Astrocyte of the spinal cord (primary cell): ENCODE data around the gene JCAD.

Experiments used
- DNase-seq: peaks from one replicate; pipeline ENCODE4 v3.0.0; 2011; ENCODE audit warnings: low read depth, low spot score
- H3K4me3 ChIP-seq: 2 replicates; pipeline ENCODE4 v1.5.1; 2011; ENCODE audit warnings: low read depth, mild to moderate bottlenecking, low read length, moderate library complexity
- in situ Hi-C: cut with HindIII; loops from 2 replicates; pipeline ENCODE4 v1.10.0; 2017; ENCODE audit warnings: low sequenced_read_pairs
- TF ChIP-seq, protein P1 (sequence below): IDR thresholded peaks from 2 replicates; pipeline ENCODE4 v1.5.1; 2012; ENCODE audit warnings: low read depth, mild to moderate bottlenecking, low read length, inconsistent platforms

JCAD gene

DNA sequence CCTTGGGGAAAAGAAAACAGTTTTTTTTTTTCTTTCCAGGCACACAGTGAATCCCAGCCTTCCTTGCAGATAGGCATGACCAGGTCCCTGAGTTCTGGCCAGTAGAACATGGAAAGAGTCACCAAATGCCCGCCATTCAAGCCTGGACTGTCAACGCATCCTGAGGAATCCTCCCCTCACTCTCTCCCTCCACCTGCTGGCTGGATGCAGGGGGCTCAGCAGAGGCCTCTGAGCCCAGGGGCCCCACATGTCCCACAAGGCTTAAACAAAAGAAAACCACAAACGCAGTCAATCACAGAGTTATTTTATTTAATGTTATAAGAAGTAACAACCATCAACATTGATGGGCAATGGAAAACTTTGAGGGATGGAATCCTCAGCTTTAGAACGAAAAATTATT is 93.1 kb downstream of the JCAD start:
- in situ Hi-C loops = no loop called here
- DNase-seq = no peak
- TF ChIP-seq, protein P1, sequence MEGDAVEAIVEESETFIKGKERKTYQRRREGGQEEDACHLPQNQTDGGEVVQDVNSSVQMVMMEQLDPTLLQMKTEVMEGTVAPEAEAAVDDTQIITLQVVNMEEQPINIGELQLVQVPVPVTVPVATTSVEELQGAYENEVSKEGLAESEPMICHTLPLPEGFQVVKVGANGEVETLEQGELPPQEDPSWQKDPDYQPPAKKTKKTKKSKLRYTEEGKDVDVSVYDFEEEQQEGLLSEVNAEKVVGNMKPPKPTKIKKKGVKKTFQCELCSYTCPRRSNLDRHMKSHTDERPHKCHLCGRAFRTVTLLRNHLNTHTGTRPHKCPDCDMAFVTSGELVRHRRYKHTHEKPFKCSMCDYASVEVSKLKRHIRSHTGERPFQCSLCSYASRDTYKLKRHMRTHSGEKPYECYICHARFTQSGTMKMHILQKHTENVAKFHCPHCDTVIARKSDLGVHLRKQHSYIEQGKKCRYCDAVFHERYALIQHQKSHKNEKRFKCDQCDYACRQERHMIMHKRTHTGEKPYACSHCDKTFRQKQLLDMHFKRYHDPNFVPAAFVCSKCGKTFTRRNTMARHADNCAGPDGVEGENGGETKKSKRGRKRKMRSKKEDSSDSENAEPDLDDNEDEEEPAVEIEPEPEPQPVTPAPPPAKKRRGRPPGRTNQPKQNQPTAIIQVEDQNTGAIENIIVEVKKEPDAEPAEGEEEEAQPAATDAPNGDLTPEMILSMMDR = no peak

More for the DNA sequence above, 93.1 kb downstream of the JCAD start:
- H3K4me3 ChIP-seq = no peak overlapping the region
